K562 (cell line): ENCODE measurements around the gene CYYR1. TPM values are rescaled to one million over a fixed set of nuclear protein-coding genes. Genes with fewer than 3 reads are reported as not detected.

ENCODE experiments used
- ATAC-seq: fragments of 200-7000 bp; cut with Tn5 transposase; 3 replicates; pipeline ENCODE4 v1.9.1; 2020; ENCODE audit warnings: moderate library complexity
- BruUV-seq: library from RNA; stranded (reverse); fragments of 400-500 nt; replicated peaks from 2 replicates; lab custom pipeline; 2021; lab: Mats Ljungman, UMichigan
- CTCF ChIA-PET: fragments of 300-600 bp; formaldehyde crosslinking; extraction: SDS; loops from one replicate; lab custom pipeline; 2021; ENCODE audit warnings: low intra/inter-chr PET ratio; lab: Yijun Ruan, JAX
- POLR2A ChIA-PET: fragments of 300-600, 350-650 bp; sonication (Branson Sonifier 250); formaldehyde crosslinking; extraction: SDS; loops from one replicate; lab custom pipeline; 2021; ENCODE audit warnings: antibody characterized with exemption, inconsistent platforms; lab: Yijun Ruan, JAX
- DNase-seq, 4 experiments: peaks; one replicate each; pipeline versions ENCODE4 v3.0.0 to v3.0.0-alpha.2; 2011 to 2018; ENCODE audit warnings: low spot score in 3 of 4, mixed read lengths in 3 of 4; ENCODE audit errors: extremely low read depth in 1 of 4
- FAIRE-seq: peaks from 2 replicates; lab custom pipeline; 2011; peaks lifted over from hg19 to GRCh38; lab: Jason Lieb, UNC
- H2AFZ ChIP-seq: 2 replicates; pipeline ENCODE4 v1.6.0; 2011; ENCODE audit warnings: low read depth, low read length, control low read depth, inconsistent platforms
- H3K27ac ChIP-seq: fragments of 200-600 bp; 3 replicates; pipeline ENCODE4 v1.8.0; 2011; ENCODE audit warnings: low read depth, mild to moderate bottlenecking, control low read depth, inconsistent platforms, low read length, moderate library complexity, mixed read lengths; ENCODE audit errors: extremely low read depth
- H3K27me3 ChIP-seq, 2 experiments: fragments of 300-600 bp in 1 of 2; 2 replicates in 1 of 2; 3 replicates in 1 of 2; pipeline versions ENCODE4 v1.6.0 to v1.8.0; 2011; ENCODE audit warnings: inconsistent platforms in 2 of 2, low read length in 2 of 2, mild to moderate bottlenecking in 1 of 2, mixed read lengths in 1 of 2, moderate library complexity in 1 of 2; ENCODE audit not compliant: control insufficient read depth in 2 of 2, insufficient read depth in 2 of 2
- H3K36me3 ChIP-seq: fragments of 300-600 bp; 3 replicates; pipeline ENCODE4 v1.8.0; 2011; ENCODE audit warnings: mild to moderate bottlenecking, low read length, inconsistent platforms; ENCODE audit not compliant: control insufficient read depth, insufficient read depth
- H3K4me1 ChIP-seq, 2 experiments: fragments of 200-600 bp in 1 of 2; replicated peaks in 1 of 2; 2 replicates in 1 of 2; 3 replicates in 1 of 2; pipeline versions ENCODE4 v1.5.1 to v1.8.0; 2011; ENCODE audit warnings: inconsistent platforms in 2 of 2, low read length in 2 of 2, mild to moderate bottlenecking in 1 of 2, mixed read lengths in 1 of 2, moderate library complexity in 1 of 2; ENCODE audit not compliant: control insufficient read depth in 2 of 2, insufficient read depth in 2 of 2
- H3K4me2 ChIP-seq: 2 replicates; pipeline ENCODE4 v1.6.1; 2011; ENCODE audit warnings: low read length, control low read depth, inconsistent platforms, mixed read lengths; ENCODE audit not compliant: insufficient read depth
- H3K4me3 ChIP-seq: fragments of 200-600 bp; sonication (generic), shearing (Covaris generic); 2 replicates; pipeline ENCODE4 v1.5.1; 2016; ENCODE audit warnings: control low read depth, inconsistent platforms
- H3K79me2 ChIP-seq: fragments of 200-600 bp; 3 replicates; pipeline ENCODE4 v1.8.0; 2011; ENCODE audit warnings: low read length, inconsistent platforms; ENCODE audit not compliant: control insufficient read depth, insufficient read depth
- H3K9ac ChIP-seq, 2 experiments: 2 replicates each; pipeline versions ENCODE4 v1.6.0 to v1.6.1; 2011; ENCODE audit warnings: low read depth in 2 of 2, low read length in 2 of 2, control low read depth in 1 of 2, inconsistent platforms in 1 of 2, mild to moderate bottlenecking in 1 of 2, mixed read lengths in 1 of 2; ENCODE audit not compliant: insufficient read depth in 1 of 2
- H3K9me1 ChIP-seq: one replicate; pipeline ENCODE4 v1.6.0; 2011; ENCODE audit warnings: inconsistent platforms, mild to moderate bottlenecking, low read length, moderate library complexity; ENCODE audit not compliant: control insufficient read depth, insufficient read depth
- H3K9me3 ChIP-seq: replicated peaks from 2 replicates; pipeline ENCODE4 v1.5.1; 2011; ENCODE audit warnings: low read depth, low read length, inconsistent platforms; ENCODE audit not compliant: control insufficient read depth, insufficient read depth
- H4K20me1 ChIP-seq: replicated peaks from 2 replicates; pipeline ENCODE4 v1.6.1; 2011; ENCODE audit warnings: low read length, inconsistent platforms, mixed read lengths; ENCODE audit not compliant: control insufficient read depth, insufficient read depth
- AFF1 ChIP-seq, 2 experiments: fragments of 450-650 bp; IDR thresholded peaks; 2 replicates each; pipeline ENCODE4 v1.6.1; 2018; ENCODE audit warnings: mild to moderate bottlenecking in 2 of 2, low read depth in 1 of 2; ENCODE audit not compliant: partially characterized antibody in 2 of 2
- ATF4 ChIP-seq: fragments of 450-650 bp; formaldehyde crosslinking; IDR thresholded peaks from 2 replicates; pipeline ENCODE4 v1.4.0; 2022; ENCODE audit warnings: mild to moderate bottlenecking, moderate library complexity
- BRCA1 ChIP-seq, 2 experiments: fragments of 450-650 bp in 1 of 2; sonication (generic) in 1 of 2; formaldehyde crosslinking in 1 of 2; IDR thresholded peaks; 2 replicates each; pipeline versions ENCODE4 v1.5.0 to v1.6.1; 2017 to 2020; ENCODE audit warnings: mild to moderate bottlenecking in 1 of 2, missing genetic modification reagents in 1 of 2
- CC2D1A ChIP-seq: fragments of 450-650 bp; IDR thresholded peaks from 2 replicates; pipeline ENCODE4 v1.6.1; 2017; ENCODE audit warnings: mild to moderate bottlenecking
- ETV5 ChIP-seq: sonication (generic); formaldehyde crosslinking; IDR thresholded peaks from 2 replicates; pipeline ENCODE4 v1.4.0; 2020; ENCODE audit warnings: low read depth, mild to moderate bottlenecking, missing genetic modification reagents
- NCOA1 ChIP-seq: fragments of 450-650 bp; IDR thresholded peaks from 2 replicates; pipeline ENCODE4 v1.6.1; 2016; ENCODE audit warnings: low read depth
- ZNF174 ChIP-seq: fragments of 250-450 bp; sonication (Bioruptor Pico); IDR thresholded peaks from 2 replicates; pipeline ENCODE4 v1.4.0; 2020; ENCODE audit warnings: mild to moderate bottlenecking
- WGBS: fragments of 100-300 bp; shearing (Covaris generic); methylation state at CpG from one replicate; pipeline ENCODE4 v1.1.6; 2016; ENCODE audit warnings: low coverage, mixed read lengths; ENCODE audit not compliant: insufficient coverage; ENCODE audit errors: missing lambda C conversion rate; 5-methylcytosine and 5-hydroxymethylcytosine counted together
- in situ Hi-C: fragments of 300-500 bp; cut with MboI; formaldehyde crosslinking; loops from 4 replicates; pipeline ENCODE4 v1.15.0; 2018; ENCODE audit warnings: inconsistent platforms, mixed read lengths
- intact Hi-C: fragments of 100-400 bp; cut with micrococcal nuclease; formaldehyde crosslinking; loops from 2 replicates; pipeline ENCODE4 v1.14.2; 2022
- polyA plus RNA-seq, 8 experiments: library from polyadenylated mRNA; depleted of rRNA in 4 of 8; stranded (reverse) in 5 of 8; unstranded in 3 of 8; fragments of >200 nt; fragmentation: Nextera tagmentation in 2 of 8; fragmentation: Illumina TruSeq in 1 of 8; extraction: Ambion mirVana in 2 of 8; extraction: Trizol in 1 of 8; gene quantifications; 2 replicates each; pipeline versions ENCODE4 v1.2.1 to v1.2.3, GENCODE V29; 2011 to 2014; ENCODE audit warnings: inconsistent platforms in 1 of 8, missing spikeins in 1 of 8
- total RNA-seq, 7 experiments: library from RNA; depleted of rRNA in 6 of 7; stranded (reverse); fragments of >200 nt in 6 of 7; fragmentation: Illumina TruSeq in 2 of 7; extraction: Trizol in 2 of 7; gene quantifications; 2 replicates each; pipeline versions ENCODE4 v1.2.1 to v1.2.3, GENCODE V29; 2011 to 2021; ENCODE audit warnings: low replicate concordance in 1 of 7
- TF ChIP-seq, protein P1 (sequence below): fragments of 450-650 bp; formaldehyde crosslinking; IDR thresholded peaks from 2 replicates; pipeline ENCODE4 v1.4.0; 2020; ENCODE audit warnings: mild to moderate bottlenecking, moderate library complexity

Gene CYYR1
- total and polyA plus RNA-seq, 9 of the 15 experiments (the other 6 are each of a cell fraction or from before 2014, with no cell fraction given): not detected

DNA sequence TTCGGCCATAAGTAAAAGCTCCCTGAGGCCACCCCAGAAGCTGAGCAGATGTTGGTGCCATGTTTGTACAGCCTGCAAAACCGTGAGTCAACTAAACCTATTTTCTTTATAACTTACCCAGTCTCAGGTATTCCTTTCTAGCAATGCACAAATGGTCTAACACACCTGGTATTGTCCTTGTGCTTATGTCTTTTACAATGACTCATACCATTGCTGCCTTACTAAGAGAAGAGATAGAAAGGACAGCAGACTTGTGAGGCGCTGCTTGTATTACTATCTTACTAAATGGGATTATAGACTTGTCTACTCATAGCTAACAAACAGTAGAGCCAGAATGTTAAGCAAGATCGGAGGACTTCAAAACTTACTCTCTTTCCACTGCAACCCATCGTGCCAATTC, 18.5 kb upstream of the CYYR1 start:
- no peak for DNase-seq
- intact Hi-C loops (no loop called here), in situ Hi-C loops (no loop called here)
- 2% methylated on average over 5 of the region's 5 CpGs for WGBS
- no peaks in the 10 kb centered on the region; the same call in 1 of the 2 replicates for H3K9me3 ChIP-seq
- H4K20me1 ChIP-seq: no peaks in the 10 kb centered on the region
- no peak overlapping the region for H3K4me3 ChIP-seq
- H3K9ac ChIP-seq: no peak overlapping the region
- TF ChIP-seq, protein P1, sequence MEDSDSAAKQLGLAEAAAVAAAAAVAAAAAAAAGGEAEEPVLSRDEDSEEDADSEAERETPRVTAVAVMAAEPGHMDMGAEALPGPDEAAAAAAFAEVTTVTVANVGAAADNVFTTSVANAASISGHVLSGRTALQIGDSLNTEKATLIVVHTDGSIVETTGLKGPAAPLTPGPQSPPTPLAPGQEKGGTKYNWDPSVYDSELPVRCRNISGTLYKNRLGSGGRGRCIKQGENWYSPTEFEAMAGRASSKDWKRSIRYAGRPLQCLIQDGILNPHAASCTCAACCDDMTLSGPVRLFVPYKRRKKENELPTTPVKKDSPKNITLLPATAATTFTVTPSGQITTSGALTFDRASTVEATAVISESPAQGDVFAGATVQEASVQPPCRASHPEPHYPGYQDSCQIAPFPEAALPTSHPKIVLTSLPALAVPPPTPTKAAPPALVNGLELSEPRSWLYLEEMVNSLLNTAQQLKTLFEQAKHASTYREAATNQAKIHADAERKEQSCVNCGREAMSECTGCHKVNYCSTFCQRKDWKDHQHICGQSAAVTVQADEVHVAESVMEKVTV (CRISPR knock-in tag): no peak
- TF ChIP-seq CC2D1A (no peak), ZNF174 (no peak), BRCA1 (IDR thresholded peaks at IDR 0.05) (no peak), BRCA1 (CRISPR knock-in tag; IDR thresholded peaks at IDR 0.05) (no peak), AFF1 (IDR thresholded peaks at IDR 0.05; ENCODE audit: low read depth in 1 of 2, partially characterized antibody in 2 of 2) (no peak), NCOA1 (no peak), ATF4 (CRISPR knock-in tag) (no peak), ETV5 (CRISPR knock-in tag) (no peak)
- ATAC-seq: no peak
- H2AFZ ChIP-seq: no peak overlapping the region
- ChIA-PET POLR2A (no interaction called here), CTCF (no interaction called here)
- no peaks in the 10 kb centered on the region for H3K79me2 ChIP-seq
- no peaks in the 10 kb centered on the region for H3K4me1 ChIP-seq
- no peak for FAIRE-seq
- H3K27ac ChIP-seq: no peak overlapping the region
- no peaks in the 10 kb centered on the region for H3K36me3 ChIP-seq
- H3K9me1 ChIP-seq: no peaks in the 10 kb centered on the region
- no TSS peak for BruUV-seq
- no peak overlapping the region for H3K4me2 ChIP-seq
- no peaks in the 10 kb centered on the region for H3K27me3 ChIP-seq
